AML-193 (cell line): ENCODE data around the gene ASXL2.
"Not testable (repeated sequence)": the region's sequence is repeated elsewhere in the genome, so short reads cannot be mapped to it uniquely, and the experiment has no call there.

Source experiments
- DNase-seq, 2 experiments: peaks; one replicate each; lab custom pipeline; 2025; lab: John Stamatoyannopoulos, UW

ASXL2 gene

DNA sequence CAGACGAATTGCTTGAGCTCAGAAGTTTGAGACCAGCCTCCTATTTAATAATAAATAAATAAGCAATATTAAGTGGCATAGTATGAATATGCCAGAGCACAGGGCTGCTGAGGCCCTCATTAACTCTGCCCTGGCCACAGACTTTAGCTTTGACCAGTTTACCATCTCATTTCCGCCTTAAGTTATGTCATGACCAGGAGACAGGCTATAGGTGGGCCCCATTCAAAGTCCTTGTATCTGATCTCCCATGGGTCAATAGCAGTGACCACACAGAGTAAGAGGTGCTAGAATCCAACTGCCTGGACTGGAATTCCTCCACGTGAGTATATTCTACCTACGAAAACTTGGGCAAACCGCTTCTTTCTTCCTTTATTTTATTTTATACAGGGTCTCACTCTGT lies 13.4 kb upstream of the ASXL2 start:
- no peak for DNase-seq

DNA sequence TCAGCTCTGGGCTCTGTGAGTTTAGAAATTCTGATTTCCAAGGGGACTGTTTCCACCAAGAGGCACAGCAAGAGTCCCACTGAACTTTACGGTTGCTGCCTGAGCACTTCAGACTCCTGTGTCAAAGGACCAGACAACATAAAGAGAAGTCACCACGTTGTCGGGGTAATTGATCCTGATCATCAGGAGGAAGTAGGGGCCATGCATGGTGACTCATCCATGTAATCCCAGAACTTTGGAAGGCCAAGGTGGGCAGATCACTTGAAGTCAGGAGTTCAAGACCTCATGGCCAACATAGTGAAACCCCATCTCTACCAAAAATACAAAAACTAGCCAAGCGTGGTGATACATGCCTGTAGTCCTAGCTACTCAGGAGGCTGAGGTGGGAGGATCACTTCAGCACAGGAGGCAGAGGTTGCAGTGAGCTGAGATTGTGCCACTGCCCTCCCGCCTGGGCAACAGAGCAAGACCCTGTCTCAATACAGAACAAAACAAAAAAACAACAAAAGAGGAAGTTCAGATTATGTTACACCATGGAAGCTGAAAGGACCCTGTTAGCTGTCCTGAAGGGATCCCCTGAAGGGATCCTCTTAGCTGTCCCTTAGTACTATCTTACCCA lies 9.4 kb upstream of the ASXL2 start:
- DNase-seq = peak in 1 of 2 experiments; percentile 7

DNA sequence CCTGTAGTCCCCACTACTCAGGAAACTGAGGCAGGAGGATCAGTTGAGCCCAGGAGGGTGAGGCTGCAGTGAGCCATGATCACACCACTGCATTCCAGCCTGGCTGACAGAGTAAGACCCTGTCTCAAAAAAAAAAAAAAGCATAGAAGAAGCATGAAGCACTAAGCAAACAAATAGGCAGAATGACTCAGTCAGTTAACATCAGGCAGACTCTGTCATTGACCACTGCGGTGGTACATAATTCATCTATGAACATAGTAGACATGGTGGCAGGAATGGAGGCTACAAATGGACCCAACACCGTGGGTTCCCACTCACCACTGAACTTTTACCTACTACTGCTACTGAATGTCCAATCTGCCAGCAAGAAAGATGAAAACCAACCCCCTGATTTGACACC lies 7.6 kb upstream of the ASXL2 start:
- no peak for DNase-seq

DNA sequence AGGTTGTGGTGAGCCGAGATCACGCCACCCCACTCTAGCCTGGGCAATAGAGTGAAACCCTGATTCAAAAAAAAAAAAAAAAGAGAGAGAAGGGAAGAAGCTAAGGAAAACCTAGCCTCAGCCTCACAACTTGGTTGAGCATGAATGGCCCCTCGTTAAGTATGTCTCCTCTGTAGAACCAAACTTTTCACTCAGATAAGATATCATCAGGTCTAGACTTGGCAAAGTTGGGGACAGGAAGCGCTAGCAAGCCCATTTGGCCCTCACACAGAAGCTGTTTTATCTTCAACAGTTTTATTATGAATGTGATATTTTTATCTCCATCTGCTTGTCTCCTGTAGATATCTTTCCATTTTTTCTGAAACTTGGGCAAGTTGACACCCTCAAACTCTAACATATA lies 3.5 kb upstream of the ASXL2 start:
- no peak for DNase-seq

DNA sequence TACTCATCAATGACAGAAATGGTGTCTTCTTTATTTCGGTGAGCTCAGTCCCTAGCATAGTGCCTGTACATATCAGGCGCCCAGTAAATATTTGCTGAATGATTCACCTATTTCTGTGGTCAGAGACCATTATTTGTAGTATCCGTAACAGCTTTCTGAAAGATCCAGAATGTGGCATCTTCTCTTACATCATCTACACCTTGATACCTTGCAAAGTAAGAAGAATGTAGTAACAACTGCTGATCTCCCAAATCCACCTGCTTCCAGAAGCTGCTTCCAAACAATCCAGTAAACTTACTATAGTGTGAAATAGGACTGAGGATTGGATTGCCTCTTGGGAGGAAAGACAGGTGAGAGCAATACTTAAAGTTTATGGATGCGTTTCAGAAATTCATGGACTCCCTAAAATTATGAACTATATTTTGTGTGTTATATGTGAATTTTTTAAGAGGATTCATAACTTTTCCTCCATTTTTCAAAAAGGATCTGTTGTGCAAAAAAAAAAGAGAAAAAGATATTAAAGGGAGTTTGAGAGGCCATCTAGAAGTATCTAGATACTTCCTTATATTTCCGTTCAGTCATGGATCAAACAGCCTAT lies 945 bp upstream of the ASXL2 start:
- DNase-seq = no peak

DNA sequence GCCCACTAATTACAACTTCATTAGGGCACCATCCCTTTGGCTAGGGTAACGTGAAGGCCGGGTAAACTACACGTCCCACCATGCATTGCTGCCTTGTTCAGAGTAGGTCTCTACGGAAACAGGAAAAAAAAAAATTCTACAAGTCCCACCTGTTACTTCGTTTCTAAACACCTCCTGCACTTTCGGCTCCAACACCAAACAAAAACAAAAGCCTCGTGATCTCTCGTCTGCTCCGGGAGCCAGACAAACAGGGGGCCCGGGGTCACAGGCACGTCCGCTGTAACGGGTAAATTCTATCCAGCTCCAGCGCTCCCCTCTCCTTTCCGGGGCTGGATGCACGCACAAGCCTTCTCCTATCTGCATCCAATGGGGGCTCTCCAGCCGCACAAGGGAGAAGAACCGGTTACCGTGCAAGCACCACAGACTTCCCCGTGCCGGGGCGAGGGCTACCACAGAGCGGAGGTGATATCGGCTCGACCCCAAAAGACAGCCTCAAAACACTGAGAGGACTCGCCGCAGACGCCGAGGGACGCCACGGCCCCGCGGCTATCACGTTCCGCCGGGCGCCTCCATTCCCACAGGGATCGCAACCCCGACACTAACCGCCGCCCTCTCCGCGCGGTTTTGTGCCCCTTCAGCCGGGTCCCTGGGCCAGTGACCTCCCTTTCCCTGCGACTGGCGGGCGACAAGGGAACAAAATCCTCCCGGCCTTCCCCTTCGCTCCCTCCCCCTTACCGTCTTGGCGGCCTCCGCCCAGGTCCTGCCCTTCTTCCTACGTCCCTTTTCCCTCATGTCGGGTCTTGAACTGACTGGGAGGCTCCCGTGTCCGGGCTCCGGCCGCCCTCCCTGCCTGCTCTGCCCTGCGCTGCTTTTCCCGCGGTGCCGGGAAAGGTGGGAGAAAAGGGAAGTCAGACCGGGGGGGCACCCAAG lies 591 bp downstream of the ASXL2 start:
- DNase-seq = peak; percentile 69 to 74

DNA sequence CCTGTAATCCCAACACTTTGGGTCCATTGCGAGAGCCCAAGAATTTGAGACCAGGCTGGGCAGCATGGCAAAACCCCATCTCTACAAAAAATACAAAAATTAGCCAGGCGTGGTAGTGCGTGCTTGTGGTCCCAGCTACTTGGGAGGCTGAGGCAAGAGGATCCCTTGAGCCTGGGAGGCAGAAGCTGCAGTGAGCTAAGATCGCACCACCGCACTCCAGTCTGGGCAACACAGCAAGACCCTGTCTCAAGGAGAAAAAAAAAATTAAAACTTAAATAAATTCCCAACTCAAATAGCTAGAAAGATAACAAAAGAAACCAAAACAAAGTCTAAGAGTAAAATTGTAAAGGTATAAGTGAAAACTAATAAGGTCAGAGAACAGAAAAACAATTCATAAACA lies 6.2 kb downstream of the ASXL2 start:
- no peak for DNase-seq

DNA sequence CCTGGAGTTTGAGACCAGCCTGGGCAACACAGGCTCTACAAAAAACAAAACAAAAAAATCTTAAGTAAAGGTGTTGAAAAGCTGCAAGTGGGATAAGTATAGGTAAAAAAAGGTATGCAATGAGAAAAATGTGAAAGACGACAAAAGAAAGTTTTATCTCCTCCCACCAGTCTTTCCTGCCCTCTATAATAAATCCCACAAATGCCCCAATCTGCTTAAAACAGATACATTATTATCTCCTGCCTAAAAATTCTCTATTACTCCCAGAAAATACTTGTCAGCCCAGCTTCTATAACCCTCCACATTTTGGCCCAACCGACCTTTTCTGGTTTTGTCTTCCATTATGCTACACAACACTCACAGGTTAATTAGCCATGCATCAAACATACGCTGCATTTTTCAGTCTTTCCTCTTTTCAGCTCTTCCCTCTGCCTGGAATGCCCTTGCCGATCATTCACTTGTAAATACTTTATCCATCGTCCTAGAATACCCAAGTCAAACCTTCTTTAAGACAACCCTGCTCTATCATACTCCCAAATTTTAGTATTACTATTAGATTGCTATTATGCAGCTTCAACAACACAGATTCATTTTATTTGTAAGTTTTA lies 10.8 kb downstream of the ASXL2 start:
- DNase-seq = no peak

DNA sequence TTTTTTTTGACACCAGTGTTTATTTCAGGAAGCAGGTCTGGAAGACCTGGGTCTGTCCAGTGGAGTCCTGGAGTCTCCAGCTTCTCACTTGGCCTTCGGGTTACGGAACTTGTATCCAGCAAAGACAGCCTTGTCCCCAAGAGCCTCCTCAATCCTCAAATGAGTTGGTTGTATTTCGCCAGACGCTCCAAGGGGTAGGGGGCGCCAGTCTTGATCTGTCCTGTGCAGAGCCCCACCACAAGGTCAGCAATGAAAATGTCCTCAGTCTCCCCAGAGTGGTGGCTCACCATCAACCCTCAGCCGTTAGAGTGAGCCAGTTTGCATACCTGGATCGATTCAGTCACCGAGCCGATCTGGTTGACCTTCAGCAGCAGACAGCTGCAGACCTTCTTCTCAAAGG lies 21.9 kb downstream of the ASXL2 start:
- no peak for DNase-seq

DNA sequence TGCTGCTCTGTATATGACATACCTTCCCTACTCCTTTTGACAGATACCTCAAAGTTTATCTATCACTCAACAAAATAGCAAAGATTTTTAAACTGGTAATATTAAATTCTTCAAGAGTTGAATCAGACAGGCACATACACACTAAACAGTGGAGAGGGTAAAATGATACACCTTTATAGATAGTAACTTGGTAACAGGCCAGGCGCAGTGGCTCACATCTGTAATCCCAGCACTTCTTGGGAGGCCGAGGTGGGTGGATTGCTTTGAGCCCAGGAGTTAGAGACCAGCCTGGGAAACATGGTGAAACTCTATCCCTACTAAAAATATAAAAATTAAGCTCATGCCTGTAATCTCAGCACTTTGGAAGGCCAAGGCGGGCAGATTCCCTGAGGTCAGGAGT lies 23.2 kb downstream of the ASXL2 start:
- DNase-seq = no peak

DNA sequence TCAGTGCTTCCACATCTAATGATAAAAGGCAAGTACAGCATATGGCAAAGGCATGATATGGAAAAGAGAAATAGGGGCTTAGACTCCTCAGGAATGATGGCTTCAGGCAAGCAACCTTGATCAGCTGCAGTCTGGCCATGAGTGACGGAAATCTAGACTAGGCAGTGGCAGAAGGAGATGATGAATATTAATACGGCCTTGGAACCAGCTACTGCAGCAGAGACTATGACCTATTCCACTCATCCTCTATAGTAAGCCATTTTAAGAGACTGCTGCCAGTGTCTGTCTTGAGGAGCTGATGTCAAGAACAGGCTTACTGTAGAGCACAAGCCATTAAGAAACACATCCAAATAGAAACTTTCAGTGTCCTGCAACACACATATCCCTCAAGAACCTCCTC lies 23.7 kb downstream of the ASXL2 start:
- DNase-seq = no peak

DNA sequence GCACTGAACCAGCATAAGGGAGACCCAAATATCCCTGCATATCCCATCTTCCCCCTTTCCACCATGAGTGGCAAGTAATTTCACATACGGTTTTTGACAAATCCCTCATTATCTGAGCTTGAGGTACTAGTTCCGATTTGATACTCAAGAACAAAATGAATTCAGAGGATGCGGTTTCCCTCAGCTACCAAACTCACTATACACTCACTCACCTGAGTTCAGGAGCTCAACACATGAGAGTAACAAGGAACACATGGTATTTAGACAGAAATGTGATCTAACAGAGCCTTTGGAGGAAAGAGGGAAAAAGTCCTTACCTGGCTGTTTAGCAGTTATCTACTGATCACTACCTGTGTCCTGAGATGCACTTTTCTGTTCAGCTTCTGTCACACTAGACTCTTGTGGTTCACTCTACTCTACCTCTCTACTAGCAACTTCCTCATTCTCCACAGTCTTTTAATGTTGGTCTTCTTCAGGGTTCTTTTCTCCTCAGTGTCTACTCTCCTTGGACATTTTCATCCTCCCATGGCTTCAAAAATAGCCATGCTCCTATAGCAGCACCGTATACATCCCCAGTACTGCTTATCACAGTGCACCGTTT lies 25.1 kb downstream of the ASXL2 start:
- DNase-seq = peak; percentile 65 to 81

DNA sequence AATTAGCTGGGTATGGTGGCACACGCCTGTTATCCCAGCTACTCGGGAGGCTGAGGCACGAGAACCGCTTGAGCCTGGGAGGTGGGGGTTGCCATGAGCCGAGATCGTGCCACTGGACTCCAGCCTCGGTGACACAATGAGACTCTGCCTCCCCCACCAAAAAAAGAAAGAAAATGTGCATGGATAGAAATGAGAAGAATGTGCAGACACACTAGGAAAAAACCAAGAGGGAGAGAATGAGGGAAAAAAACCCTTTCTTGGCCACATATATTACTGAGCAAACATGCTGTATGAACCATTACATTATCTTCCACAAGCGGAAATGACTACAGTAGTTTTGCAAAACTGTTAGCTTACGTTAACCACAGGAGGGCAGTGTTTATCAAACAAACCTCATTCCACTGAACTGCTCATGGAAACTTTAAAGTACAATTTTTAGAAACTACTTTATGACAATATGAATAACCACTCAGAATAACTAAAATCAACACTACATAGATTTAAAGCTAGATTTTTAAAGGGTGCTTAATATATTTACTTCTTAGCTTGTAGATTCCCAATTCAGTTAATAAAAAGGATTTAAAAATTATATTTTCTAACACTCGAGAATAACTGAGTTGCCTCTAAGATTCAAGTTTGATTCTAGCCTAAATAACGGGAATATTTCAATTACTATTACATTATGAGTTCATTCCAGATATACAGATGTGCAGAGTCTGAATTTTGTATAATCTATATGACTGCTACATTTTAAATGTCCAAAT lies 26.4 kb downstream of the ASXL2 start:
- DNase-seq = peak; percentile 87 to 92

DNA sequence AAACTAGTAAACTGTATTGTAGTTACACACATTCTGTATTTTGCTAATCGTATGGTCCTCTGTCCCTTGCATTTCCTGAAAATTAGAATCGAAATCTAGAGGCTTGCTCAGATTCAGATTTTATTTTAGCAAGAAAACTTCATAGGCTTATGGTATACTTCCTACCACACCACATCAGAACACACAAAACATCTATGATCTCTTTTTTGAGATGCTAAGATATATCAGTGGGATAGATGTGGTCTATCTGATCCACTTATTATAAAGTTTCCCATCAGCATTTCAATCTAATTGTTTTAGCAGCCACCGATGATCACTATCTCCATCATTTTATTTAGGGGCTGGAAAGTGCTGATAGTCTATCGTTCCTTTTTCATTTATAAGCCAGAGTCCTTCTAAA lies 27.9 kb downstream of the ASXL2 start:
- DNase-seq = not testable (repeated sequence)

DNA sequence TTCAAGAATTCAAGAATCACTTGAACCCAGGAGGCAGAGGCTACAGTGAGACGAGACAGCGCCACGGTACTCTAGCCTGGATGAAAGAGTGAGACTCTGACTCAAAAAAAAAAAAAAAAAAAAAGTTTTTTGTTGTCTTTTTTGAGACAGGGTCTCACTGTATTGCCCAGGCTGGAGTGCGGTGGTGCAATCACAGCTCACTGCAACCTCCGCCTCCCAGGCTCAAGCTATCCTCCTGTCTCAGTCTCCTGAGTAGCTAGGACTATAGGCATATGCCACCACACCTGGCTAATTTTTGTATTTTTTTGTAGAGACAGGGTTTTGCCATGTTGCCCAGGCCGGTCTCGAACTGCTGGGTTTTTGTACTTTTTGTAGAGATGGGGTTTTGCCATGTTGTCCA lies 28.9 kb downstream of the ASXL2 start:
- not testable (repeated sequence) for DNase-seq

DNA sequence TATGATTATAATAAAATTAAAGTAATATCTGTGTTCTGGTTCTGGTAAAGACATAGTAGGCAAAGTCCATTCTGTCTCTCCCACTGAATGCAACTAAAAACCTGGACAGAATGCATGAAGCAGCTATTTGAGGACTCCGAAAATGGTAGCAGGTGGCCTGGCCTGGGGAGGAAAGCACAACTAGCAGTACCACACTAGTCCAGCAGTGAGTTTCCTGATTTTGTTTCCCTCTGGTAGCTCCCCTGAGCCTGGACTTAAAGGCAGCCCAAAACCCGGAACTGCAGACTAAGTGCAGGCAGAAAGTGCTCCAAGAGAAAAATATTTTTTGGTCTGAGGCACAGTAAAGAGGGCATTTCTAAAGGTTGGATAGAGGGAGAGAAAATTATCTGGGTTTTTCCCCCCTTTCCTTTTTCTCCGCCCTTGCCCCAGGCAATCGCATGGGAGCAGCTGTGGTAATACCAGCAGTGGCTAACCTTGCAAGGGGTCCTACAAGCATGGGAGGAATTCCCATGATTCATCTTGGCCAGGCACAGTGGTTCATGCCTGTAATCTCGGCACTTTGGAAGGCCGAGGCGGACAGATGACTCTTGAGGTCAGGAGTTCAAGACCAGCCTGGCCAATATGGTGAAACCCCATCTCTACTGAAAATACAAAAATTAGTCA lies 32.3 kb downstream of the ASXL2 start:
- DNase-seq = no peak

DNA sequence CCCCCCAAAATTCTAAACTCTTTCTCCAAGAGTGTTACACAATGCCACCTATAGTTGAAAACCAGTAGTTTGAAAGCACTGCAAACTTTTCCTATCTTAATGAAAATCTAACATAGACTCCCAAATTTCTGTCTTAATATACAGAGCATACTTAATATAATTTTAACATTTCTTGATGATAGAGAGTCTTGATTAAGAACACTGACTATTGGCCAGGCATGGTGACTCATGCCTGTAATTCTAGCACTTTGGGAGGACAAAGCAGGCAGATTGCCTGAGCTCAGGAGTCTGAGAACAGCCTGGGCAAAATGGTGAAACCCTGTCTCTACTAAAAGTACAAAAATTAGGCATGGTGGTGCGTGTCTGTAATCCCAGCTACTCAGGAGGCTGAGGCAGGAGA lies 34.2 kb downstream of the ASXL2 start:
- DNase-seq = no peak

DNA sequence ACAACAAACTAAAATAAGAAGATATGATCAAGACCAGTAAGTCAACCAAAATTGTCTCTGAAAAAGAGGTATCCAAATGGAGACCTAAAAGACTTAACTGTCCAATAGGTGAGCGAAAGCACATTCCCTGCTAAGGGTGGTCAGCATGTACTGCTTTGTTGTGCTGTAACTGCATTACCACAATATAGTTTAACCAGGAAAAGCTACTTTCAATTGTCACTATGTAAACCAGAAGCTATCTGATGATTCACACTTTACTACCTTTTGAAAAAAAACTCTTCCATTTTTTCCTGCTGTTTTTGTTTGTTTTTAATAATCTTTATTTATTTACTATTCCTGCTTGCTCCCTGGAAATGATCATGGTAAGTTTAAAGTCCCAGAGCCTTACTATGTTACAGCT lies 36.1 kb downstream of the ASXL2 start:
- no peak for DNase-seq

DNA sequence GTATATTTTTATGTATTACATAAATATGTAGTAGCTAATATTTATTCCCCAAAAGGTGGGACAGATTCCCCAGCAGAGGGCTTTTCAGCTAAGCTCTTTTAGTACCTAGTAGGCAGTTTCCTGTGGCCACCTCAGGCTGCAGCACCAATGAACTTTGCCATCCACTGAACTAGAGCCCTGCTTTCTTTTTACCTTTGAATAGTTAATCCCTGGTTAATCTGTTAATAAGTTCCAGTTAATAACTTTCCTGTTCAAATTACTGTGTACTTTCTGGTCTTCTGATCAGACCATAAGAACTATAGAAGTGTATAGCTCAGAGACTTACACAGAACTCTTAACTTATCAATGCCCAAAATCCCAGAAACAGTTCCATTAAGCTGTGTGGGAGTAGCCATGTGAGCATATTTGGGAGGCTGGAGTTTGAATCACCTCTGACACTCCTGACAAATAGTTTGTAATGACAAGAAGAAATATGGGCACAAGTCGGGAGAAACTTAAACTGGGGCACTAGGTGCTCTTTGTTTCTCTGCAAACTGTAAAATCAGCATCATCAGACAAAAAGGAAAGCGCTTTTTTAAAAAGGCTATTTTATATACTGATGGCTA lies 40.0 kb downstream of the ASXL2 start:
- DNase-seq = no peak

DNA sequence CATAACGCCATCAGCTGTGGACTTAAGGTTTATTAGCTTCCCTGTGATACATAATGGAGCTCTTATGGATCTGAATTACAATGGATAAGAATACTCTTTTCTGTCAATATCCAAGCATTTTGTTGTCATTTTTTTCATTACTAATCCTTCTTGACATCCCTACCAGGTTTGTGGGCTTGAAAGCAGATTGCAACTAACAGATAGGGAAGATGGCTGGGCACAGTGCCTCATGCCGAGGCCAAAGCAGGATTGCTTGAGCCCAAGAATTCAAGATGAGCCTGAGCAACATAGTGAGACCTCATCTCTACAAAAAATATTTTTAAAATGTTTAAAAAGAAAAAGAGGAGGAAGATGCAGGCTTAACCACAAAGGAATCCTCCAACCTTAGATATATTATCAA lies 42.4 kb downstream of the ASXL2 start:
- DNase-seq = no peak

DNA sequence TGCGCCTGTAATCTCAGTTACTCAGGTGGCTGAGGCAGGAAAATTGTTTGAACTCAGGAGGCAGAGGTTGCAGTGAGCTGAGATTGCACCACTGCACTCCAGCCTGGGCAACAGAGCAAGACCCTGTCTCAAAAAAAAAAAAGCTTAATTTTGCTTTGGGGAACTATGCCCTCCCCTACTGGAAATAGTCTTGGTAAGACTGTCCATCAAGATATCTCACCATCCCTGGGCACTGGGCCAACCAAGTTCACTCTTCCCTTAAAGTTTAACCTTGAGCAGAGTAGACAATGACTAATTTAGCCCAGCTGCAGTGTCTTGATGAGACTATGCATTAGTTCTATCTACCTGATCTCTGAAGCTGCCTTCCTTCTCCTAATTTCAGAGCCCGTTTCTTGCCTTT lies 44.7 kb downstream of the ASXL2 start:
- no peak for DNase-seq
